Measurements from ENCODE around the gene SPATA31C1.

- TF ChIP-seq CTCF (IDR thresholded peaks at IDR 0.05) (no peak), POLR2A (IDR thresholded peaks at IDR 0.05) (no peak), EP300 (IDR thresholded peaks at IDR 0.05) (no peak), POLR2AphosphoS5 (IDR thresholded peaks at IDR 0.05) (no peak)
Measured at GRCh38 chr9:87888501-87888900, 29.3 kb upstream of the SPATA31C1 start.
